ENCODE results near the gene ACSF3.

Gene ACSF3

DNA sequence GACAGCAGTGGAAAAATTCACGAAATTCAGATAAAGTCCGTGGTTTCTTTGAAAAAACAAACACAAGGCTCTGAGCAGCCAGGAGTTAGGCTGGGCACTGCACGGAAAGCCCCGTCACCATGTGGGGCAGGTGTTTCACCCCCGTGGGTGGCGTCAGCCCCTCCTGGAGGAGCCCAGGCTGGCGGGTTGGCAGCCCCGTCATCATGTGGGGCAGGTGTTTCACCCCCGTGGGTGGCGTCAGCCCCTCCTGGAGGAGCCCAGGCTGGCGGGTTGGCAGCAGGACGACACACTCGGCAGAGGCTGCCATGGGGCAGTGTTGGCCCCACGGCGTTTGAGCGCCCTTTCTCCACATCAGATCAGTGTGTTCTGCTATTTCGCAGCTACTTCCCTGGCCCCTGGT lies 38.1 kb downstream of the ACSF3 start:
- DNase-seq (ENCODE audit: low spot score) = no peak

- DNase-seq (ENCODE audit: low spot score) = no peak
Observed at GRCh38 chr16:89132194-89133005, 38.7 kb downstream of the ACSF3 start.

DNA sequence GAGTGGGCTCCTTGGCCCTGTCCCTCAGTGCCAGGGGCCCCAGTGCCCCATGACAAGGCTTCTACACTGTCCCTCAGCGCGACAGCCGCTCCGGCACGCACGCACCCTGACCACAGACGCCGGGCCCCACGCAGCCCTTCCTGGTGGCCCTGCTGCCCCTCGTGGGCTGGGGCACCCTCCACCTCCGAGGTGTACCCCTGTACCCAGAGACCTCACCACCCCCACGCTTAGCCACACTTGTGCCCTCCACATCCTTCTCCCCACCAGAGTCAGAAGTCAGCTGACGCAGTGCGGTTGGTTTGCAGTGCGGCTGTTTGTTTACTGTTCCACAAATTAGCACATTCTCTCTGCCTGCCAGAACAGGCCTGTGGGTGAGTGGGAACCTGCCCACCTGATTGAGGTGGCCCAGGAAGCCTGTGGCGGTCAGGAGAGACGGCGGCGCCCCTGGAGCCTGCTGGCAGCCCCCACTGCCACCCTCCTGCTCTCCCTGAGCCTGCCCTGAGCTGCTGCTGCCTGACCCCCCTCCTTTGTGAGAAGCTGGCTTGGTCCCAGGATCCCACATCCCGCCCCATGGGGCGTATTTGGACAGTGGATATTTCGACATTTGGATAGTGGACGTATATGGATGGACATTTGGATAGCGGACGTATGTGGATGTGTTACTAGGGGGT lies 39.9 kb downstream of the ACSF3 start:
- no peak for DNase-seq (ENCODE audit: low spot score)

DNA sequence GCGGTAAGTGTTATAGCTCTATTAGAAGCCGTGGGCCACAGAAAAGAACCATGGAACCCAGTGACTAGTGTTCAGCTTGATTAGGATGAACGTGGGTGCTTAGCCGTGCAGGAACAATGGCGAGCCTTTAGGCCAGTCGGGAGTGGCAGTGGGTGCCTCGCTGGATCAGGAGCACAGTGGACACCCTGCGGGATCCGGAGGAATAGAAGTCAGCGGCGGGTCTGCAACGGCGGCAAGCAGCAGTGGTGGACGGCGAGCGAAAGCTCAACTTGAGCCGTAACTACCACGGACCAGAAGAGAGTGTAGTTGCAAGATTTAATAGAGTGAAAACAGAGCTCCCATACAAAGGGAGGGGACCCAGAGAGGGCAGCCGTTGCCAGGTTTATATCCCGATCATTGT lies 40.6 kb downstream of the ACSF3 start:
- no peak for DNase-seq (ENCODE audit: low spot score)

GRCh38 chr16:89135166-89135565 lies 41.5 kb downstream of the ACSF3 start:
- no peak for DNase-seq (ENCODE audit: low spot score)

DNA sequence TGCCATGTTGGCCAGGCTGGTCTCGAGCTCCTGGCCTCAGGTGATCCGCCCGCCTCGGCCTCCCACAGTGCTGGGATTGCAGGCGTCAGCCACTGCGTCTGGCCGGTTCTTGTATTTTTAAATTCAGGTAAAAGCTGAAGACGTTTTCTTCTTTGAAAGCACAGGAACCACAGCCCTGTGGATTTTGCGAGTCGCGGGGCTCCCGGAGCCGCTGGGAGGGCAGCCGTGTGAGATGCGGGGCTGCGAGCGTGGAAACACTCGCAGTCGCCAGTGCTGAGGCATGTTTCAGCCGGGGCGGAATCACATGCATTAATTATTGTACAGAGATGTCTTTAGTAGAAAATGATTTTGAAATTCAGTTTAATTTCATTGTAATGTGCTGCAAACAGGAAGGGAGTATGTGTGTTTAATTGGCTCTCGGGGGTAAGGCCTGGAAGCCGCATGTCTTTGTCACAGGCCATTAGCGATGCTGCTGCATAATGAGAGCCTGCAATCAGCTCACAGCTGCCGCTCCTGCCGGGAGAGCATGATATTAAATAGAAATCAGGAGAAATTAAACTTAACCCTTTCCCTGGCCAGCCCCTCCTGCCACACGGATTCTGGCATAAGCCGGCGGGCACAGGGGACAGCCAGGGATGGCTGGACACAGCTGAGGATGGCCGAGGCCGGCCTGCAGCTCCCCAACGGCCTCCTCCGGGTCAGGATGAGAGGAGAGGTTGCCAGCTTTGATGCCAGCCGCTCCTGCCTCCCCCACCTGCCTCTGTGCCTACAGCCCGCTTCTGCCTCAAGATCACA lies 42.5 kb downstream of the ACSF3 start:
- no peak for DNase-seq (ENCODE audit: low spot score)

DNA sequence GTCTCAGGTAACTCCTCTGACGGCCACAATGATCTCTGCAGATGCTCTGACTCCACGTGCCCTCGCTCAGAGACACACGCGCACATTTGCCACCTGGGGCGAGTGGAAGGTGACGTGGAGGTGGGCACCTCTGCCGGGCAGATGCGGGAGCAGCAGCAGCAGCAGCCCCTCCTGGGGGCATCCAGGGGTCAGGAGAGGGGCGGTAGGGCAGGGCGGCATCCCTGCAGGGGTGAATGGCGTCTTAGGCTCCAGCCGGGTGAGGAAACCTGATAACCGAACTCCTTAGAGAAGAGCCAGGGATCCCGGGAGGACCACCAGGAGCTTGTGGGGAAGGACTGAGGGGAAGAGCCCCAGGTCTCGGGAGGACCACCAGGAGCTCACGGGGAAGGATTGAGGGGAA lies 43.3 kb downstream of the ACSF3 start:
- DNase-seq (ENCODE audit: low spot score) = no peak

DNA sequence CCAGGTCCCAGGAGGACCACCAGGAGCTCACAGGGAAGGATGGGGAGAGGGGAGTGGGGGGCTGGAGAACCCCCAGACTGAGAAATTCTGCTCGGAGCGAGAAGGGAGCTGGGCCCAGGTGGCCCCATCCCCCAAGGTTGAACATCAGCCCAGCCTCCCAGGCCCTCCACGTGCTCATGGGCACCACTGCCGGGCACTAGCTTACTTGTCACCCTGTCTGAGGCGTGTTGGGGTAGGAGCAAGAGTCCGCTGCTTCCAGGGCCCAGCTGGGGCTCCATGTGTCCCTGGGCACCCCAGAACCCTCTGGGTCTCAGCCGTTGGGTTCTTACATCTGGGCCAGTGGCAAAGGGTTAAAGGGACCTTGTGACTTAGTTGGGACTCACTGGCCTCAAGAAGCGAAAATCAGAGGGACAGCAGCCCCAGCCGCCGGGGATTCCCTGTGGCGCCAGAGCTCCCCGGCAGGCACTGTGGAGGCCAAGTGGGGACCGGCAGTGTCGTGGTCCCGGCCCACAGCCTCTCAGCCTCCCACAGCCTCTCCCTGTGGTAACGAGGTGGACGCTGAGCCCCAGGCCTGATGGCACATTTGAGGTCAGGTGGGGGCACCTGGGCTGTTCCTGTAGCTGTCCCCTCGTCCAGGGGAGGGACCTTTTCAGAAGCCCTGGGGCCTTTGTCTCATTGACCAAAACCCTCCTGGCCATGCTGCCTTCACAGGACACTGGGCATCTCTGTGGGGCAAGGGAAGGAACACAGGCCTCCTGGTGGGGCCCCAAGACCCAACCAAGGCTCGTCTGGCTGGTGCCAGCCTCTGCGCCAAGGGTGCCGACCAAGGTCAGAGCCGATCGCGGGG lies 44.2 kb downstream of the ACSF3 start:
- no peak for DNase-seq (ENCODE audit: low spot score)

DNA sequence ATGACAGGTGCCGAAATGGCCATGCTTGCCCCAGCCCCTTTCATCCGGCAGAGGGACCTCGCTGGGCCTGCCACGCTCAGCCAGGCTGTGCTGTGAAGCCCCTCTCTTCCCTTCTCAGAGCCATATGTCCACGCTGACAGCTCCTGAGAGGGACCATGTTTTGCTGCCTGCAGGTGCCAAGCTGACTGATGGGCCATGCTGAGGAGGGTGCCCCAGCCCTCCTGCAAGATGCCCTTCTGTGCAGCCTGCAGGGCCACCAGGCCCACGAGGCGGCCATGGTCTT lies 44.8 kb downstream of the ACSF3 start:
- no peak for DNase-seq (ENCODE audit: low spot score)

DNA sequence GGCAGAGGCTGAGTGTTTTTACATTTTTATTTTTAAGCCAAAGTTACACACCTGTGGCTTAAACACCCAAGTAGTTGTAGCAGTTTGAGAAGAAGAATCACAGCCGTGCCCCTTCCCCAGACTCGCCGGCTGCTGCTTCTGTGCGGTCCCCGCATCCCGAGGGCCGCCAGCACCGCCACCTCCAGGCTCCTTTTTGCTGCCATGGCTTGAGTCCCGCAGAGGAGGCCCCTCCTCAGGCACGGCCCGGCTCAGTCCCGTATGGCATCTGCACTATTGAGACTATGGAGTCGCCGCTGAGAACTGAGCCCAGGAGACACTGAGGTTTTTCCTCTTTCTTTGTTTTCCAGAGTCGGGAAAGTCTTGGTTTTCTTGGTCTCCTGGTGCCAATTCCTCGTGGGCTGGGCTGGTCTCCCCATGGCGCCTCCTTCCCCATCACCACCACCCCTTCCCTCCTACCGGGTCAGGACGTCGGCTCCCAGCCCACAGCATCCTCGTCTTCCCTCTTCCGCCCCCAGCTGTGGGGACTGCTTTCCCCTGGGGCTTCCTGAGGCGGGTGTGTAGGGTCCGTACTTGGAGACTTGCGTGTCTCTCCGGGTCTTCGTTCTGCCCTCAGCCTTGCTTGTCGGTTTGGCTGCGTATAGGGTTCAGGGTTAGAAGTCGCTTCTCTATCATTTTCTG lies 45.3 kb downstream of the ACSF3 start:
- no peak for DNase-seq (ENCODE audit: low spot score)

DNA sequence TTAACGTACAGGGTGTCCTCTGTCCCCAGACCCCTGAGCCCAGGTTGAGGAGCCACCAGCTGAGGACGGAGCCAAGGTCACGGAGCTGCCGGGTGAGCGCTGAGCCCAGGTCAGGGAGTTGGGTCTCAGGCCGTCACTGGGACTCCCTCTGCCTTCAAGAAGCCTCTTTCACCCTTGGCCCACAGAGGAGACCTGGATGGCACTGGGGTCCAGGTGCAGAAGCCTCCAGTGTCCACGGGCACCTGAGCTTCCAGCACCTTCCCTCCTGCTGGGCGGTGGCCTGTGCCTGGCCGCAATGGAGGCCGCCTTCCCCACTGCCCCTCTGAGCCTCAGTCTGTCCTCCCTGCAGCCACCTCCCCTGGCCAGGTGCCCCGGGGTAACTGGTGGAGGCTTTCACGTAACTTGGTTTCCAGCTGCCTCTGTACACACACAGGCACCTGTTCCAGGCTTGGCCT lies 46.3 kb downstream of the ACSF3 start:
- DNase-seq (ENCODE audit: low spot score) = no peak

- DNase-seq (ENCODE audit: low spot score) = no peak
Observed at GRCh38 chr16:89140401-89140800, 46.7 kb downstream of the ACSF3 start.

DNA sequence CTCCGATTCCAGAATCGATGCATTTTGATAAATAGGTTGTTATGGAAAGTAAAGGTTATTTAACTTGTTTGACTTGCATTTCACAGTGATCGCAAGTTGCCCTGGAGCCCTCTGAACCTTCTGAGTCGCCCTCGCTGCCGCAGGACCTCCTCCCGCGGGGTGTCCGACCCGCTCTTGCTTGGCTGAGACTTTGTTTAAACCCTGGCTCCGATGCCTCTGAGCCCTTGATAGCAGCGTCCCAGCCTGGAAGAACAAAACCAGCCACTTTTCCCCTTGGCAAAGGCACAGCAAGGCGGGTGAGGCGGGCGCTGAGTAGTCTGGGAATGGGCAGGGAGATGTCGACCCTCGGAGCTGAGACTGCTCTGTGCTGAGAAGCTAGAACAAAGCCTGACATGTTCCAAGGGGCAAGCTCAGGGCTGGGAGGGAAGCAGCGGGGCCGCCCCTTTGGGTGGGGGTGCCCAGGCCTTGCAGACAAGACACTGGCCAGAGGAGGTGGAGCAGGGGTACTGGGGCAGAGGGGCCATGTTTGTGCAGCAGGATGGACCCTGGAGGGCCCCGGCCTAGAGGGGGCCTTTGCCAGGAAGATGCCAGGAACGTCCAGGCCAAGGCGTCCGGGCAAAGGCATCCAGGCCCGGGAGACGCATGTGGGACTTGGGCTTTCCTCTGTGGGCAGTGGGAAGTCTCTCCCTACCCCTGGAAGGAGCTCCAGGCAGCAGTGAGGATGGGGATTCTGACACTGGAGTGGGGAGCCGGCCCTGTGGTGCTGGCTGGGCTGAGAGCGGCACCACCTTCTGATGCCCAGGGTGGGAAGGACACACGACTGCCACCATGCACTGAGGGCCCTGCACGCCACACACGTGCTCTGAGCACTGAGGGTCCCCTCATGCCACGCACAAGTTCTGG lies 47.6 kb downstream of the ACSF3 start:
- no peak for DNase-seq (ENCODE audit: low spot score)

DNA sequence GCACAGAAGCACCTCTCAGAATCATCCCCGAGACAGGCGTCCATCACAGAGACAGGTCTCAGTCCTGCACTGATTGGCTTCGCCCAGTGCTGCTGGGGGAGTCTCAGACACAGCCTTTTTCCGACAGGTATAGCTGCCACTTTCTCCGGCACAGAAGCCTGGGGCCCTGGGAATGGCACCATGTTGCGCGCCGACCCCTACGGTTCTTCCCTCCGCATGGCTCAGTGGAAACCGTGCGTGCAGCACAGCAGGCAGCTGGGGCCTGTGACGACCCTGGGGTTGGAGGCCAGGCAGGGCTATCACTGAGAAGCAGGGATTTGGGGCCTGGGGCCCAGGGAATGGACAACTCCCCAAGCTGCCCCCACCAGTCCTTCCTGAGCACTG lies 48.2 kb downstream of the ACSF3 start:
- no peak for DNase-seq (ENCODE audit: low spot score)

DNA sequence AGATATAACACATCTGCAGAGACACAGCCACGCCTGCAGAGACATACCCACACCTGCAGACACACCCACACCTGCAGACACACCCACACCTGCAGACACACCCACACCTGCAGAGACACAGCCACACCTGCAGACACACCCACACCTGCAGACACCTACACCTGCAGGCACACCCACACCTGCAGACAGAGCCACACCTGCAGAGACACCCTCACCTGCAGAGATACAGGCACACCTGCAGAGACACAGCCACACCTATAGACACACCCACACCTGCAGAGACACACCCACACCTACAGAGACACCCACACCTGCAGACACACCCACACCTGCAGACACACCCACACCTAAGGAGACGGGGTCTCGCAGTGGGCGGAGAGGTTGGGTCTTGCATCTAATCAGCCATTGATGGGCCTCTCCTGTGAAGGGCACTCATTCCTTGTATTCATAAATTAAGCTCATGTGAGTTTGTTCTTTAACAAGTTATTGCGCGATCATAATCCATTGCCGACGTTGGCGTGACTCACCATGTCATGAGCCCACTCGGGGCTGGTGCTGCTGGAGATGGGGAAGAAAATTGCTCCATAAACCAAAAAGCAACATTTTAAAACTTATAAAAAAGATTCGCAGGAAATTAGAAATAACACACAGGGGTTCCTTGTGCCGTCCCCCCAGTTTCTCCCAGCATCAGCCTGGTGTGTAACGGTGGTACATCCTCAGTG lies 49.0 kb downstream of the ACSF3 start:
- DNase-seq (ENCODE audit: low spot score) = no peak

DNA sequence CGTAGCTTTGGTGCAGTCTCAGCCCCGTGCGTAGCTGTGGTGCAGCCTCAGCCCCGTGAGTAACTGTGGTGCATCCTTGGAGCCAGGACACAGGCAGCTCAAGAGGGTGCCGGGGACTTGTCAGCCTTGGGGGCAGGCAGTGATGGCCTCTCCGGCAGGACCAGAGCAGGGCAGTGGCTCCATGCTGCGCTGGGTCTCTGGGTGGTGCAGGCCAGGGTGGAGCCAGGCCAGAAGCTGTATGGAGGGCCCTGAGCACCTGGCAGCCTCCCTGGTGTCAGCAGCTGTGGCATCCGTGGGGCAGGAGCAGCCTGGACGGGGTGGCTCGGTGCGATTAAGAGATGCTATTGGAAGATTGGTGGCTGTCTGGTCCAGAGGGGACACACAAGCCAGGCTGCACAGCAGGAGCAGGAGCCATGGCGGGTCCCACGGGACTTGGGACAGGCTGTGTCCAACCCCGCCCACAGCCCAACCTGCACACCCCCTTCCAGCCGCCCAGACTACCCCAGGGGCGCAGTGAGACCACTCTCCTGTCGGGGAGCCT lies 49.6 kb downstream of the ACSF3 start:
- DNase-seq (ENCODE audit: low spot score) = no peak

GRCh38 chr16:89143911-89144675 lies 50.4 kb downstream of the ACSF3 start:
- no peak for DNase-seq (ENCODE audit: low spot score)

GRCh38 chr16:89144681-89145080 lies 51.0 kb downstream of the ACSF3 start:
- DNase-seq (ENCODE audit: low spot score) = no peak
